Activated CD4-positive, alpha-beta T cell treated with anti-CD3 and anti-CD28 coated beads, Interleukin-2, amount 50 U/mL, for 1 hour (primary cell): ENCODE data around the gene PDE6D.
"Not testable (repeated sequence)": the region's sequence is repeated elsewhere in the genome, so short reads cannot be mapped to it uniquely, and the experiment has no call there.

Experiments used
- DNase-seq: peaks from one replicate; pipeline ENCODE4 v3.0.0-alpha.2; 2020

Gene PDE6D

GRCh38 chr2:231717281-231718171 lies 63.6 kb downstream of the PDE6D start:
- DNase-seq = no peak

GRCh38 chr2:231716666-231717280 lies 64.3 kb downstream of the PDE6D start:
- no peak for DNase-seq

- no peak for DNase-seq
Measured at GRCh38 chr2:231715988-231716616, 65.0 kb downstream of the PDE6D start.

GRCh38 chr2:231715499-231715837 lies 65.6 kb downstream of the PDE6D start:
- DNase-seq = no peak

- peak; percentile 82 for DNase-seq
Measured at GRCh38 chr2:231714639-231715498, 66.2 kb downstream of the PDE6D start.

GRCh38 chr2:231713730-231714638 lies 67.1 kb downstream of the PDE6D start:
- peak; percentile 94 for DNase-seq

- not testable (repeated sequence) for DNase-seq
Measured at GRCh38 chr2:231713406-231713729, 67.7 kb downstream of the PDE6D start.

- DNase-seq = peak; percentile 31
Measured at GRCh38 chr2:231712451-231713021, 68.5 kb downstream of the PDE6D start.

- no peak for DNase-seq
Measured at GRCh38 chr2:231711677-231712450, 69.2 kb downstream of the PDE6D start.

- no peak for DNase-seq
Measured at GRCh38 chr2:231710799-231711676, 70.0 kb downstream of the PDE6D start.

GRCh38 chr2:231709981-231710798 lies 70.9 kb downstream of the PDE6D start:
- peak; percentile 83 for DNase-seq

- peak; percentile 41 for DNase-seq
Measured at GRCh38 chr2:231709636-231709980, 71.5 kb downstream of the PDE6D start.

- peak; percentile 48 for DNase-seq
Measured at GRCh38 chr2:231708773-231709635, 72.1 kb downstream of the PDE6D start.

GRCh38 chr2:231707927-231708772 lies 72.9 kb downstream of the PDE6D start, which contains the start of gene PTMA:
TSS of gene PTMA (plus strand) at chr2:231708525. CDS start at chr2:231708707, 182 bp downstream.
- peak; percentile 99 for DNase-seq

- peak; percentile 55 for DNase-seq
Measured at GRCh38 chr2:231707625-231707926, 73.5 kb downstream of the PDE6D start.

- peak; percentile 98 for DNase-seq
Measured at GRCh38 chr2:231706731-231707624, 74.1 kb downstream of the PDE6D start.
